ENCODE measurements around the gene HOOK2. TPM values are rescaled to one million over a fixed set of nuclear protein-coding genes. Genes with fewer than 3 reads are reported as not detected.
A peak's percentile ranks its signal among the peaks of the same experiment; 100 is the strongest.

The HOOK2 gene
- polyA plus RNA-seq, 1 experiment = 5.5 TPM

GRCh38 chr19:12737835-12738351 lies 37.5 kb downstream of the HOOK2 start:
- ChIA-PET CTCF (interaction anchor here (1.3 to 5.3 kb wide), 4 partner anchors 20 to 110 kb away, joined by 4 to 27 read pairs (median 9); no protein-coding TSS in a partner anchor), POLR2A (interaction anchor here (0.7 to 1.5 kb wide), 3 partner anchors 16 to 42 kb away, joined by 3 to 19 read pairs (median 3); partner anchors contain the start of genes FBXW9 and TNPO2)
- H3K9me3 ChIP-seq (ENCODE audit: control insufficient read depth, insufficient read depth, low read length) = peaks cover 3% of the 10 kb centered on the region; the same call in 1 of the 2 replicates
- no peak overlapping the region for H3K27ac ChIP-seq (ENCODE audit: low read depth, low read length)
- no peaks in the 10 kb centered on the region for H3K27me3 ChIP-seq (ENCODE audit: control insufficient read depth, insufficient read depth, low read length)
- no peak for DNase-seq (ENCODE audit: low read depth, low spot score)
- TF ChIP-seq CTCF (IDR thresholded peaks at IDR 0.05; ENCODE audit: low read depth, low read length) = no peak
- peak overlapping the region; percentile 99 for H3K4me3 ChIP-seq (ENCODE audit: low read depth, low read length)

GRCh38 chr19:12736995-12737834 lies 38.1 kb downstream of the HOOK2 start, which contains the start of gene GET3:
Gene GET3 (plus strand): TSS chr19:12737497. CDS start chr19:12737506, 9 bp downstream.
- ChIA-PET POLR2A (interaction anchor here (0.6 to 1.5 kb wide), 5 partner anchors 15 to 1360 kb away, joined by 3 to 19 read pairs (median 3); partner anchors contain the start of genes FBXW9, JUNB and TNPO2), CTCF (interaction anchor here (0.6 to 5.3 kb wide), 6 partner anchors 20 to 1611 kb away, joined by 3 to 27 read pairs (median 6); no protein-coding TSS in a partner anchor)
- H3K4me3 ChIP-seq (ENCODE audit: low read depth, low read length) = peak within 1 kb of the TSS; percentile 99
- H3K27ac ChIP-seq (ENCODE audit: low read depth, low read length) = peak within 1 kb of the TSS; percentile 77
- H3K27me3 ChIP-seq (ENCODE audit: control insufficient read depth, insufficient read depth, low read length) = no peaks in the 10 kb centered on the region
- peak; percentile 100 for DNase-seq (ENCODE audit: low read depth, low spot score)
- no peak for TF ChIP-seq CTCF (IDR thresholded peaks at IDR 0.05; ENCODE audit: low read depth, low read length)
- peaks cover 3% of the 10 kb centered on the region; the same call in 1 of the 2 replicates for H3K9me3 ChIP-seq (ENCODE audit: control insufficient read depth, insufficient read depth, low read length)

- POLR2A ChIA-PET = interaction anchor here (0.7 to 2.6 kb wide), 5 partner anchors 11 to 73 kb away, joined by 3 to 19 read pairs (median 4); partner anchors contain the start of genes FBXW9, JUNB, RNASEH2A and TNPO2
- Histone ChIP-seq H3K4me3 (ENCODE audit: low read depth, low read length) (peak overlapping the region; percentile 89), H3K27me3 (ENCODE audit: control insufficient read depth, insufficient read depth, low read length) (no peaks in the 10 kb centered on the region), H3K9me3 (ENCODE audit: control insufficient read depth, insufficient read depth, low read length) (peaks cover 3% of the 10 kb centered on the region; the same call in 1 of the 2 replicates), H3K27ac (ENCODE audit: low read depth, low read length) (peak overlapping the region; percentile 65)
- CTCF ChIA-PET = interaction anchor here (0.5 to 4.0 kb wide), 8 partner anchors 8 to 114 kb away, joined by 3 to 22 read pairs (median 4); partner anchors contain the start of gene TNPO2
- peak; percentile 49 for TF ChIP-seq CTCF (IDR thresholded peaks at IDR 0.05; ENCODE audit: low read depth, low read length)
- DNase-seq (ENCODE audit: low read depth, low spot score) = no peak
These were observed 41.8 kb downstream of the HOOK2 start for GRCh38 chr19:12733369-12734214.

GRCh38 chr19:12731337-12731736 lies 44.0 kb downstream of the HOOK2 start:
- ChIA-PET CTCF (interaction anchor here (1.1 to 1.7 kb wide), 2 partner anchors 18 to 26 kb away, joined by 4 to 6 read pairs; no protein-coding TSS in a partner anchor), POLR2A (no interaction called here)
- Histone ChIP-seq H3K9me3 (ENCODE audit: control insufficient read depth, insufficient read depth, low read length) (peaks cover 3% of the 10 kb centered on the region; the same call in 1 of the 2 replicates), H3K27ac (ENCODE audit: low read depth, low read length) (no peak overlapping the region), H3K4me3 (ENCODE audit: low read depth, low read length) (no peak overlapping the region), H3K27me3 (ENCODE audit: control insufficient read depth, insufficient read depth, low read length) (no peaks in the 10 kb centered on the region)
- no peak for TF ChIP-seq CTCF (IDR thresholded peaks at IDR 0.05; ENCODE audit: low read depth, low read length)
- DNase-seq (ENCODE audit: low read depth, low spot score) = no peak
